Vagina (tissue), 2 donors: ENCODE data around the gene SCNN1G. TPM values are rescaled to one million over a fixed set of nuclear protein-coding genes. Genes with fewer than 3 reads are reported as not detected.

ENCODE experiments used
- DNase-seq, 2 donors: peaks; one replicate each; pipeline ENCODE4 v3.0.0-alpha.2; 2017; ENCODE audit errors: extremely low spot score in 2 of 2
- H3K27ac ChIP-seq: fragments of 200-600 bp; sonication (generic); one replicate; pipeline ENCODE4 v1.5.1; 2019
- H3K27me3 ChIP-seq: fragments of 200-600 bp; sonication (generic); one replicate; pipeline ENCODE4 v1.5.1; 2019
- H3K36me3 ChIP-seq, 2 donors: fragments of 200-600 bp; sonication (generic); one replicate each; pipeline ENCODE4 v1.5.1; 2017 to 2019
- H3K4me1 ChIP-seq: fragments of 200-600 bp; sonication (generic); one replicate; pipeline ENCODE4 v1.5.1; 2019
- H3K4me3 ChIP-seq, 2 donors: fragments of 200-600 bp; sonication (generic); 1 replicate in 1 of 2; 2 replicates in 1 of 2; pipeline ENCODE4 v1.5.1; 2016 to 2019
- H3K9me3 ChIP-seq: fragments of 200-600 bp; sonication (generic); one replicate; pipeline ENCODE4 v1.5.1; 2019
- POLR2A ChIP-seq, 2 donors: fragments of 450-650 bp; IDR thresholded peaks; one replicate each; pipeline ENCODE4 v1.6.1; 2017; ENCODE audit warnings: antibody characterized with exemption in 2 of 2, mild to moderate bottlenecking in 2 of 2, moderate library complexity in 2 of 2
- POLR2AphosphoS5 ChIP-seq, 2 donors: sonication (generic); formaldehyde crosslinking; IDR thresholded peaks; one replicate each; pipeline ENCODE4 v1.9.0; 2017; ENCODE audit warnings: antibody characterized with exemption in 2 of 2, mild to moderate bottlenecking in 2 of 2, low read depth in 1 of 2; ENCODE audit not compliant: insufficient read depth in 1 of 2
- intact Hi-C: fragments of 100-400 bp; cut with DNase I; formaldehyde crosslinking; loops from one replicate; pipeline ENCODE4 v1.15.1; 2023
- total RNA-seq: library from RNA; depleted of rRNA; stranded (reverse); fragments of >200 nt; gene quantifications from one replicate; pipeline ENCODE4 v1.2.3, GENCODE V29; 2016
- TF ChIP-seq, protein P1 (sequence below), 3 experiments: fragments of 450-650 bp in 2 of 3; fragments of 200-600 bp in 1 of 3; sonication (generic) in 1 of 3; IDR thresholded peaks; one replicate each; pipeline ENCODE4 v1.5.1; 2017 to 2019; ENCODE audit warnings: antibody characterized with exemption in 3 of 3, mild to moderate bottlenecking in 2 of 3, moderate library complexity in 2 of 3

Gene SCNN1G
- total RNA-seq, 1 donor from 2014 or later: 26.5 TPM

DNA sequence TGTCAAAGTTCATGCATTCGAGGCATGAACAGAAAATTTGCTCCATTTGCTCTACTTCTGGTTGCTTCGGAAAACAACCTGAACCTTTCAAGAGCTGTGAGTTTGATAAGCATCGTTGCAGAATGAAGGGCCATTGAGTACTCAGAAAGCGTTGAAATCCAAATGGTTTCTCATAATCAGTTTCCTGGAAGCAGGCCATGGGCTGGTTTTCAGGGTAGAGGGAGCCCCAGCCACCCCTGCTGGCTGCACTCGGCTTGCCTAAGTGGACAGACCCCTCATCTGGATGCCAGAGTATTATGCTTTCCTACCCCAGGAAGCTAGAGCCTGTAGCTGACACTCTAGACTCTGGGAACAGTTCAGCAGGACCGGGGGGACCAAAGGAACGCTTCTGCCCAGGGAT lies 24.4 kb downstream of the SCNN1G start:
- TF ChIP-seq POLR2A (IDR thresholded peaks at IDR 0.05) (no peak), POLR2AphosphoS5 (IDR thresholded peaks at IDR 0.05; ENCODE audit: insufficient read depth in 1 of 2, low read depth in 1 of 2) (no peak)
- TF ChIP-seq, protein P1, sequence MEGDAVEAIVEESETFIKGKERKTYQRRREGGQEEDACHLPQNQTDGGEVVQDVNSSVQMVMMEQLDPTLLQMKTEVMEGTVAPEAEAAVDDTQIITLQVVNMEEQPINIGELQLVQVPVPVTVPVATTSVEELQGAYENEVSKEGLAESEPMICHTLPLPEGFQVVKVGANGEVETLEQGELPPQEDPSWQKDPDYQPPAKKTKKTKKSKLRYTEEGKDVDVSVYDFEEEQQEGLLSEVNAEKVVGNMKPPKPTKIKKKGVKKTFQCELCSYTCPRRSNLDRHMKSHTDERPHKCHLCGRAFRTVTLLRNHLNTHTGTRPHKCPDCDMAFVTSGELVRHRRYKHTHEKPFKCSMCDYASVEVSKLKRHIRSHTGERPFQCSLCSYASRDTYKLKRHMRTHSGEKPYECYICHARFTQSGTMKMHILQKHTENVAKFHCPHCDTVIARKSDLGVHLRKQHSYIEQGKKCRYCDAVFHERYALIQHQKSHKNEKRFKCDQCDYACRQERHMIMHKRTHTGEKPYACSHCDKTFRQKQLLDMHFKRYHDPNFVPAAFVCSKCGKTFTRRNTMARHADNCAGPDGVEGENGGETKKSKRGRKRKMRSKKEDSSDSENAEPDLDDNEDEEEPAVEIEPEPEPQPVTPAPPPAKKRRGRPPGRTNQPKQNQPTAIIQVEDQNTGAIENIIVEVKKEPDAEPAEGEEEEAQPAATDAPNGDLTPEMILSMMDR (IDR thresholded peaks at IDR 0.05): no peak
- intact Hi-C loops: no loop called here
- Histone ChIP-seq H3K27ac (no peak overlapping the region), H3K9me3 (no peaks in the 10 kb centered on the region), H3K27me3 (no peaks in the 10 kb centered on the region), H3K4me3 (no peak overlapping the region), H3K36me3 (no peaks in the 10 kb centered on the region), H3K4me1 (no peaks in the 10 kb centered on the region)
- no peak for DNase-seq

DNA sequence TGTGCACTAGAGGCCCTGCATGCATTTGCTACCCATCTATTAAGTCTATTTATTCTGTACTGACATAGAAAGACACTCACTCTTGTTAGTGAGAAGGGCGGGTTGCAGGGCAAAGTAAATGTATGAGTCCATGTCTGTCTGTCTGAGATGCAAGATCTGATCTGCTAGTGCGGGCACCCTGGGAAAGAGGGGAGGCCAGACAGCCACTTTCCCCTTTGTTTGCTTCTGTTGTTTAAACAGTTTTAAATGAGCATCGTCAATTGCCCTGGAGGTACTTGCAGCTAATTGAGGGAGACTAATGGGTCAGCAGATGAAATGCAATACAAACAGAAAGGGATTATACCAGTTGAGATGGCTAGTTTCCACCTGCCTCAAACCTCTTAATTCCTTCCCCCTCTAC lies 24.9 kb downstream of the SCNN1G start:
- no peak for DNase-seq
- intact Hi-C loops: no loop called here
- Histone ChIP-seq H3K4me3 (no peak overlapping the region), H3K9me3 (no peaks in the 10 kb centered on the region), H3K27ac (no peak overlapping the region), H3K27me3 (no peaks in the 10 kb centered on the region), H3K36me3 (no peaks in the 10 kb centered on the region), H3K4me1 (no peaks in the 10 kb centered on the region)
- TF ChIP-seq POLR2AphosphoS5 (IDR thresholded peaks at IDR 0.05; ENCODE audit: insufficient read depth in 1 of 2, low read depth in 1 of 2): no peak
- TF ChIP-seq, protein P1 (IDR thresholded peaks at IDR 0.05): no peak
- TF ChIP-seq POLR2A (IDR thresholded peaks at IDR 0.05): no peak

DNA sequence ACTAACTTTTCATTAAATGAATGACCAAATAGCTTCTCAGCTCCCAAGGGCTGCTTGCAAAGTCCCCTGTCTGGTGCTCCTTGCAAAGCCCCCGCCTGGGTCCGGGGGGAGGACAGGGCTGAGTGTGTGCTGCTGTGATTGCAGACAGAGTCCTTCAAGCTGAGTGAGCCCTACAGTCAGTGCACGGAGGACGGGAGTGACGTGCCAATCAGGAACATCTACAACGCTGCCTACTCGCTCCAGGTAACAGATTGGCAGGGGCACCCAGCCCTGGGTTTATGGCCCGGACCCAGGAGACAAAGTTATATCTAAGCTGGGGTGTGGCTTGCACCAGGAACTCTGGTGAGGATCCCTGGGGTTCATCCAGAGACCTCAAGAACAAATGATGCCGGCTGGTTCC lies 27.1 kb downstream of the SCNN1G start:
- Histone ChIP-seq H3K27ac (no peak overlapping the region), H3K36me3 (peaks cover 0 to 4% of the 10 kb centered on the region in 2 donors), H3K4me3 (no peak overlapping the region), H3K27me3 (no peaks in the 10 kb centered on the region), H3K9me3 (no peaks in the 10 kb centered on the region), H3K4me1 (no peaks in the 10 kb centered on the region)
- intact Hi-C loops: no loop called here
- TF ChIP-seq POLR2AphosphoS5 (IDR thresholded peaks at IDR 0.05; ENCODE audit: insufficient read depth in 1 of 2, low read depth in 1 of 2) (no peak), POLR2A (IDR thresholded peaks at IDR 0.05) (no peak)
- TF ChIP-seq, protein P1 (IDR thresholded peaks at IDR 0.05): no peak
- DNase-seq: no peak

DNA sequence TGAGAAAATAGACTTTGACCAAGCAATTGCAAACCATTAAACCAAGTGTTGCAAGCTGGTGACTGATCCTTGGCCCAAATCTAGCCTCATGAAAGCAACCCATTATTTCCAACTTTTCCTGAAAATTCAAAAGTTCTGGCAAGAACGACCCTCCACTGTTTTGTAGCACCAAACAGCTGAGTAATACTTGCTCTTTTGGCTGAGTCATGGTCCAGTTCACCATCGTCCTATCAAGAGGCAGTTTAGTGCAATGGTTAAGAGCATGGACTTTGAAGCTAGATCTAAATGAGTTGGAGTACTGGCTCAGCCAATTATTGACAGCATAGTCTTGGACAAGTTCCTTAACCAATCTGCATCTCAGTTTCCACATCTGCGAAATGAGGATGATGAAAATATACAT lies 31.3 kb downstream of the SCNN1G start:
- H3K4me3 ChIP-seq: no peak overlapping the region
- TF ChIP-seq, protein P1 (IDR thresholded peaks at IDR 0.05): no peak
- TF ChIP-seq POLR2AphosphoS5 (IDR thresholded peaks at IDR 0.05; ENCODE audit: insufficient read depth in 1 of 2, low read depth in 1 of 2) (no peak), POLR2A (IDR thresholded peaks at IDR 0.05) (no peak)
- intact Hi-C loops: no loop called here
- H3K27ac ChIP-seq: no peak overlapping the region
- no peaks in the 10 kb centered on the region for H3K4me1 ChIP-seq
- H3K27me3 ChIP-seq: no peaks in the 10 kb centered on the region
- DNase-seq: no peak
- peaks cover 0 to 5% of the 10 kb centered on the region in 2 donors for H3K36me3 ChIP-seq
- no peaks in the 10 kb centered on the region for H3K9me3 ChIP-seq

DNA sequence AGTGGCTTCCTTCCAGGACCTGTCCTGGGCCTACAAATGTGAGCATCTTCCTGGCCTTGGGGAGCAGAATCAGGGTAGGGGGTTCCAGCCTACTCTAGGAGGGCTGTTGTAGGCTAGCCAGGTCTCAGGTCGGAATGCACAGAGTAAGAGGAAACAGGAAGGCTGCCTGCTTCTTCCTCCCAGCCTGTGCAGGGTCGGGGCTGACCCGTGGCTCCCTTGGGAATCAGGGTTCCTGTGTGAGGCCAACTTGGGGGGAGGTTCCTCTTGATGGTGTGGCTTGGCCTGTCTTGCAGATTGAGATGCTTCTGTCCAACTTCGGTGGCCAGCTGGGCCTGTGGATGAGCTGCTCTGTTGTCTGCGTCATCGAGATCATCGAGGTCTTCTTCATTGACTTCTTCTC lies 32.3 kb downstream of the SCNN1G start:
- DNase-seq: no peak
- Histone ChIP-seq H3K27me3 (no peaks in the 10 kb centered on the region), H3K9me3 (no peaks in the 10 kb centered on the region), H3K27ac (no peak overlapping the region), H3K4me1 (no peaks in the 10 kb centered on the region), H3K4me3 (no peak overlapping the region), H3K36me3 (peaks cover 0 to 5% of the 10 kb centered on the region in 2 donors)
- TF ChIP-seq, protein P1 (IDR thresholded peaks at IDR 0.05): no peak
- TF ChIP-seq POLR2A (IDR thresholded peaks at IDR 0.05): no peak
- no peak for TF ChIP-seq POLR2AphosphoS5 (IDR thresholded peaks at IDR 0.05; ENCODE audit: insufficient read depth in 1 of 2, low read depth in 1 of 2)
- intact Hi-C loops: no loop called here
